ENCODE measurements around the gene ARFGAP1. TPM values are rescaled to one million over a fixed set of nuclear protein-coding genes. Genes with fewer than 3 reads are reported as not detected.
A peak's percentile ranks its signal among the peaks of the same experiment; 100 is the strongest.
"Not testable (repeated sequence)": the region's sequence is repeated elsewhere in the genome, so short reads cannot be mapped to it uniquely, and the experiment has no call there.

The ARFGAP1 gene
- total and polyA plus RNA-seq, 4 donors: 35.3 to 116 (median 83.3) TPM

- no peak overlapping the region for H3K4me3 ChIP-seq (ENCODE audit: low read depth, low read length)
- H3K9me3 ChIP-seq (ENCODE audit: control insufficient read depth, insufficient read depth, low read length): no peaks in the 10 kb centered on the region
- peaks cover 85% of the 10 kb centered on the region for H3K4me1 ChIP-seq (ENCODE audit: control insufficient read depth, insufficient read depth, low read length)
- 96% methylated on average over 14 of the region's 15 CpGs for WGBS (ENCODE audit: insufficient coverage)
- peaks cover 6% of the 10 kb centered on the region for H3K27me3 ChIP-seq (ENCODE audit: control insufficient read depth, insufficient read depth, low read length)
- DNase-seq (ENCODE audit: low read depth in 4 of 6, low spot score in 6 of 6): no peak
- H3K36me3 ChIP-seq (ENCODE audit: control insufficient read depth, insufficient read depth, low read length): peaks cover 53% of the 10 kb centered on the region
- H3K27ac ChIP-seq (ENCODE audit: low read depth, low read length): no peak overlapping the region
Observed at GRCh38 chr20:63249891-63250290, 22.7 kb upstream of the ARFGAP1 start.

- peaks cover 88% of the 10 kb centered on the region for H3K4me1 ChIP-seq (ENCODE audit: control insufficient read depth, insufficient read depth, low read length)
- H3K9me3 ChIP-seq (ENCODE audit: control insufficient read depth, insufficient read depth, low read length); H3K4me3 ChIP-seq (ENCODE audit: low read depth, low read length); H3K27me3 ChIP-seq (ENCODE audit: control insufficient read depth, insufficient read depth, low read length); H3K27ac ChIP-seq (ENCODE audit: low read depth, low read length): not testable (repeated sequence)
- peaks cover 49% of the 10 kb centered on the region for H3K36me3 ChIP-seq (ENCODE audit: control insufficient read depth, insufficient read depth, low read length)
- no CpG with 5 or more reads among the region's 14 CpGs for WGBS (ENCODE audit: insufficient coverage)
- DNase-seq (ENCODE audit: low read depth in 4 of 6, low spot score in 6 of 6): peak in 1 of 6 donors; percentile 49
Observed at GRCh38 chr20:63251350-63251749, 21.3 kb upstream of the ARFGAP1 start.

- H3K27ac ChIP-seq (ENCODE audit: low read depth, low read length): peak overlapping the region; percentile 85
- peaks cover 88% of the 10 kb centered on the region for H3K4me1 ChIP-seq (ENCODE audit: control insufficient read depth, insufficient read depth, low read length)
- peaks cover 8% of the 10 kb centered on the region for H3K27me3 ChIP-seq (ENCODE audit: control insufficient read depth, insufficient read depth, low read length)
Observed at GRCh38 chr20:63252284-63252711, 20.3 kb upstream of the ARFGAP1 start.

GRCh38 chr20:63253065-63253437 lies 19.6 kb upstream of the ARFGAP1 start:
- H3K36me3 ChIP-seq (ENCODE audit: control insufficient read depth, insufficient read depth, low read length): peaks cover 38% of the 10 kb centered on the region
- peak overlapping the region; percentile 85 for H3K27ac ChIP-seq (ENCODE audit: low read depth, low read length)
- WGBS (ENCODE audit: insufficient coverage): 8% methylated on average over 16 of the region's 16 CpGs
- H3K4me3 ChIP-seq (ENCODE audit: low read depth, low read length): peak overlapping the region; percentile 54
- no peaks in the 10 kb centered on the region for H3K9me3 ChIP-seq (ENCODE audit: control insufficient read depth, insufficient read depth, low read length)
- peaks cover 88% of the 10 kb centered on the region for H3K4me1 ChIP-seq (ENCODE audit: control insufficient read depth, insufficient read depth, low read length)
- H3K27me3 ChIP-seq (ENCODE audit: control insufficient read depth, insufficient read depth, low read length): peaks cover 8% of the 10 kb centered on the region
- DNase-seq (ENCODE audit: low read depth in 4 of 6, low spot score in 6 of 6): peak in 2 of 6 donors; percentile 36 to 38

More at GRCh38 chr20:63252284-63252711, 20.3 kb upstream of the ARFGAP1 start:
- H3K36me3 ChIP-seq (ENCODE audit: control insufficient read depth, insufficient read depth, low read length): peaks cover 45% of the 10 kb centered on the region
- 28% methylated on average over 3 of the region's 8 CpGs for WGBS (ENCODE audit: insufficient coverage)
- DNase-seq (ENCODE audit: low read depth in 4 of 6, low spot score in 6 of 6): peak in 2 of 6 donors; percentile 77 to 81
- peak overlapping the region; percentile 54 for H3K4me3 ChIP-seq (ENCODE audit: low read depth, low read length)
- H3K9me3 ChIP-seq (ENCODE audit: control insufficient read depth, insufficient read depth, low read length): no peaks in the 10 kb centered on the region

GRCh38 chr20:63253438-63254231 lies 19.0 kb upstream of the ARFGAP1 start:
- peaks cover 8% of the 10 kb centered on the region for H3K27me3 ChIP-seq (ENCODE audit: control insufficient read depth, insufficient read depth, low read length)
- DNase-seq (ENCODE audit: low read depth in 4 of 6, low spot score in 6 of 6): peak in 2 of 6 donors; percentile 86 to 87
- under 1% methylated on average over 88 of the region's 89 CpGs for WGBS (ENCODE audit: insufficient coverage)
- H3K4me1 ChIP-seq (ENCODE audit: control insufficient read depth, insufficient read depth, low read length): peaks cover 88% of the 10 kb centered on the region
- no peaks in the 10 kb centered on the region for H3K9me3 ChIP-seq (ENCODE audit: control insufficient read depth, insufficient read depth, low read length)
- H3K36me3 ChIP-seq (ENCODE audit: control insufficient read depth, insufficient read depth, low read length): peaks cover 32% of the 10 kb centered on the region
- peak overlapping the region; percentile 85 for H3K27ac ChIP-seq (ENCODE audit: low read depth, low read length)
- peak overlapping the region; percentile 54 for H3K4me3 ChIP-seq (ENCODE audit: low read depth, low read length)

GRCh38 chr20:63254232-63254605 lies 18.4 kb upstream of the ARFGAP1 start, which contains the start of gene NKAIN4:
Gene NKAIN4, minus strand, starts transcription at chr20:63254463. Its CDS starts 13 bp downstream, at chr20:63254450.
- Histone ChIP-seq H3K36me3 (ENCODE audit: control insufficient read depth, insufficient read depth, low read length) (peaks cover 26% of the 10 kb centered on the region), H3K27me3 (ENCODE audit: control insufficient read depth, insufficient read depth, low read length) (peaks cover 8% of the 10 kb centered on the region), H3K27ac (ENCODE audit: low read depth, low read length) (peak within 1 kb of the TSS; percentile 85), H3K9me3 (ENCODE audit: control insufficient read depth, insufficient read depth, low read length) (no peaks in the 10 kb centered on the region), H3K4me1 (ENCODE audit: control insufficient read depth, insufficient read depth, low read length) (peaks cover 88% of the 10 kb centered on the region), H3K4me3 (ENCODE audit: low read depth, low read length) (peak within 1 kb of the TSS; percentile 54)
- under 1% methylated on average over 30 of the region's 46 CpGs for WGBS (ENCODE audit: insufficient coverage)
- DNase-seq (ENCODE audit: low read depth in 4 of 6, low spot score in 6 of 6): peak in 1 of 6 donors; percentile 73

- Histone ChIP-seq H3K36me3 (ENCODE audit: control insufficient read depth, insufficient read depth, low read length) (peaks cover 22% of the 10 kb centered on the region), H3K4me1 (ENCODE audit: control insufficient read depth, insufficient read depth, low read length) (peaks cover 88% of the 10 kb centered on the region), H3K27me3 (ENCODE audit: control insufficient read depth, insufficient read depth, low read length) (peaks cover 8% of the 10 kb centered on the region), H3K4me3 (ENCODE audit: low read depth, low read length) (peak overlapping the region; percentile 32), H3K9me3 (ENCODE audit: control insufficient read depth, insufficient read depth, low read length) (no peaks in the 10 kb centered on the region), H3K27ac (ENCODE audit: low read depth, low read length) (peak overlapping the region; percentile 57)
- DNase-seq (ENCODE audit: low read depth in 4 of 6, low spot score in 6 of 6): peak in 1 of 6 donors; percentile 68
- WGBS (ENCODE audit: insufficient coverage): 9% methylated on average over 56 of the region's 56 CpGs
Observed at GRCh38 chr20:63254606-63255384, 17.8 kb upstream of the ARFGAP1 start.

- H3K4me3 ChIP-seq (ENCODE audit: low read depth, low read length): no peak overlapping the region
- H3K27me3 ChIP-seq (ENCODE audit: control insufficient read depth, insufficient read depth, low read length): peaks cover 8% of the 10 kb centered on the region
- no peak overlapping the region for H3K27ac ChIP-seq (ENCODE audit: low read depth, low read length)
- 67% methylated on average over 26 of the region's 31 CpGs for WGBS (ENCODE audit: insufficient coverage)
- no peaks in the 10 kb centered on the region for H3K9me3 ChIP-seq (ENCODE audit: control insufficient read depth, insufficient read depth, low read length)
- peaks cover 90% of the 10 kb centered on the region for H3K4me1 ChIP-seq (ENCODE audit: control insufficient read depth, insufficient read depth, low read length)
- no peak for DNase-seq (ENCODE audit: low read depth in 4 of 6, low spot score in 6 of 6)
- H3K36me3 ChIP-seq (ENCODE audit: control insufficient read depth, insufficient read depth, low read length): peaks cover 19% of the 10 kb centered on the region
Observed at GRCh38 chr20:63255931-63256704, 16.5 kb upstream of the ARFGAP1 start.

GRCh38 chr20:63256954-63257353 lies 15.7 kb upstream of the ARFGAP1 start:
- peaks cover 91% of the 10 kb centered on the region for H3K4me1 ChIP-seq (ENCODE audit: control insufficient read depth, insufficient read depth, low read length)
- DNase-seq (ENCODE audit: low read depth in 4 of 6, low spot score in 6 of 6): no peak
- H3K4me3 ChIP-seq (ENCODE audit: low read depth, low read length): no peak overlapping the region
- peaks cover 19% of the 10 kb centered on the region for H3K36me3 ChIP-seq (ENCODE audit: control insufficient read depth, insufficient read depth, low read length)
- H3K9me3 ChIP-seq (ENCODE audit: control insufficient read depth, insufficient read depth, low read length): no peaks in the 10 kb centered on the region
- peaks cover 8% of the 10 kb centered on the region for H3K27me3 ChIP-seq (ENCODE audit: control insufficient read depth, insufficient read depth, low read length)
- WGBS (ENCODE audit: insufficient coverage): 98% methylated on average over 4 of the region's 4 CpGs
- H3K27ac ChIP-seq (ENCODE audit: low read depth, low read length): no peak overlapping the region
